Stimulated activated CD4-positive, alpha-beta T cell treated with anti-CD3 and anti-CD28 coated beads, Interleukin-1b, Interleukin-23, amount 100 ng/mL, for 4 hours (primary cell): Measurements from ENCODE around the gene PSMD6.

Source experiments
- DNase-seq, 2 donors: peaks; one replicate each; pipeline ENCODE4 v3.0.0-alpha.2; 2020; ENCODE audit warnings: low read depth in 2 of 2

The PSMD6 gene

GRCh38 chr3:64023187-64023860 is at the start of gene PSMD6:
Gene PSMD6, minus strand, starts transcription at chr3:64023494. Its CDS starts 75 bp downstream, at chr3:64023419.
- peak; percentile 91 to 93 for DNase-seq

GRCh38 chr3:64072126-64072525 is 48.8 kb upstream of the PSMD6 start:
- DNase-seq, result no peak

- DNase-seq, result no peak
Observed at GRCh38 chr3:64070704-64071103, 47.4 kb upstream of the PSMD6 start.

GRCh38 chr3:64067506-64068346 is 44.4 kb upstream of the PSMD6 start:
- DNase-seq, result no peak

- no peak for DNase-seq
Observed at GRCh38 chr3:64064804-64065203, 41.5 kb upstream of the PSMD6 start.

GRCh38 chr3:64063983-64064438 is 40.7 kb upstream of the PSMD6 start:
- no peak for DNase-seq

- DNase-seq, result no peak
Observed at GRCh38 chr3:64063207-64063982, 40.1 kb upstream of the PSMD6 start.

GRCh38 chr3:64061628-64062027 is 38.3 kb upstream of the PSMD6 start:
- DNase-seq, result no peak

- DNase-seq, result no peak
Observed at GRCh38 chr3:64059484-64060175, 36.3 kb upstream of the PSMD6 start.

- no peak for DNase-seq
Observed at GRCh38 chr3:64058566-64058965, 35.3 kb upstream of the PSMD6 start.

- no peak for DNase-seq
Observed at GRCh38 chr3:64057231-64057630, 33.9 kb upstream of the PSMD6 start.

- DNase-seq, result no peak
Observed at GRCh38 chr3:64056606-64057180, 33.4 kb upstream of the PSMD6 start.

- DNase-seq, result no peak
Observed at GRCh38 chr3:64055076-64055475, 31.8 kb upstream of the PSMD6 start.

- no peak for DNase-seq
Observed at GRCh38 chr3:64054488-64054887, 31.2 kb upstream of the PSMD6 start.

- no peak for DNase-seq
Observed at GRCh38 chr3:64053581-64053980, 30.3 kb upstream of the PSMD6 start.

GRCh38 chr3:64053117-64053516 is 29.8 kb upstream of the PSMD6 start:
- no peak for DNase-seq

- no peak for DNase-seq
Observed at GRCh38 chr3:64049832-64050231, 26.5 kb upstream of the PSMD6 start.

GRCh38 chr3:64049136-64049535 is 25.8 kb upstream of the PSMD6 start:
- DNase-seq, result no peak

GRCh38 chr3:64048631-64049061 is 25.4 kb upstream of the PSMD6 start:
- no peak for DNase-seq

- DNase-seq, result no peak
Observed at GRCh38 chr3:64047787-64048186, 24.5 kb upstream of the PSMD6 start.

GRCh38 chr3:64046996-64047594 is 23.8 kb upstream of the PSMD6 start:
- no peak for DNase-seq
